22Rv1 (cell line): Measurements from ENCODE around the gene TSSC4.

ENCODE experiments used
- ZFX ChIP-seq: fragments of 450-650 bp; IDR thresholded peaks from 2 replicates; pipeline ENCODE4 v1.6.1; 2017; ENCODE audit warnings: antibody characterized with exemption, borderline replicate concordance
- TF ChIP-seq, protein P1 (sequence below): fragments of 450-650 bp; IDR thresholded peaks from 2 replicates; pipeline ENCODE4 v1.5.1; 2017; ENCODE audit warnings: mild to moderate bottlenecking

DNA sequence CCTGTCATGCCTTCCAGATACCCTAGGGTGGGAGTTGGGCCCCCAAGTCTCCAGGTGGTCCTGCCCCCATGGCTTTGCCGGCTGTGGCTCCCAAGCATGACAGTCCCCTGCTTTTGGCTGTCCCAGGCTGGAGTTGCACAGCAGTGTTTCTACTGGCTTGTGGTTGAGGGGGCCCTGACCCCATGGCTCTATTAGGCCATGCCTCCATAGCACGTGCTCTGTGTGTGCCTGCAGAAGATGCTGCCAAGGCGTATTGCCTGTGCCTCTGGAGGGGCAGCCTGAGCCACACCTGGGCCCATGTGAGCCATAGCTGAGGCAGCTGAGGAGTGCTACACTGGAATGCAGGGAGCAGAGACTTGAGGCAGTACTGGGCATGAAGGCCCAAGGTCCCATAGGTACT, 48.8 kb upstream of the TSSC4 start:
- TF ChIP-seq, protein P1, sequence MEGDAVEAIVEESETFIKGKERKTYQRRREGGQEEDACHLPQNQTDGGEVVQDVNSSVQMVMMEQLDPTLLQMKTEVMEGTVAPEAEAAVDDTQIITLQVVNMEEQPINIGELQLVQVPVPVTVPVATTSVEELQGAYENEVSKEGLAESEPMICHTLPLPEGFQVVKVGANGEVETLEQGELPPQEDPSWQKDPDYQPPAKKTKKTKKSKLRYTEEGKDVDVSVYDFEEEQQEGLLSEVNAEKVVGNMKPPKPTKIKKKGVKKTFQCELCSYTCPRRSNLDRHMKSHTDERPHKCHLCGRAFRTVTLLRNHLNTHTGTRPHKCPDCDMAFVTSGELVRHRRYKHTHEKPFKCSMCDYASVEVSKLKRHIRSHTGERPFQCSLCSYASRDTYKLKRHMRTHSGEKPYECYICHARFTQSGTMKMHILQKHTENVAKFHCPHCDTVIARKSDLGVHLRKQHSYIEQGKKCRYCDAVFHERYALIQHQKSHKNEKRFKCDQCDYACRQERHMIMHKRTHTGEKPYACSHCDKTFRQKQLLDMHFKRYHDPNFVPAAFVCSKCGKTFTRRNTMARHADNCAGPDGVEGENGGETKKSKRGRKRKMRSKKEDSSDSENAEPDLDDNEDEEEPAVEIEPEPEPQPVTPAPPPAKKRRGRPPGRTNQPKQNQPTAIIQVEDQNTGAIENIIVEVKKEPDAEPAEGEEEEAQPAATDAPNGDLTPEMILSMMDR = no peak
- TF ChIP-seq ZFX = no peak
